Mesodermal cell (in vitro differentiated cells): Measurements from ENCODE around the gene CAPRIN1.

Experiments
- H3K27ac ChIP-seq: 2 replicates; pipeline ENCODE4 v1.7.0; 2013; ENCODE audit warnings: mild to moderate bottlenecking, low read depth, low read length, moderate library complexity; ENCODE audit not compliant: severe bottlenecking
- H3K36me3 ChIP-seq: 2 replicates; pipeline ENCODE4 v1.7.1; 2013; ENCODE audit warnings: mild to moderate bottlenecking, low read length, moderate library complexity; ENCODE audit not compliant: control insufficient read depth, insufficient read depth
- H3K4me1 ChIP-seq: one replicate; pipeline ENCODE4 v1.7.1; 2013; ENCODE audit warnings: mild to moderate bottlenecking, low read length; ENCODE audit not compliant: insufficient read depth, control insufficient read depth, poor library complexity, severe bottlenecking
- H3K4me3 ChIP-seq: 2 replicates; pipeline ENCODE4 v1.7.0; 2013; ENCODE audit warnings: low read length, control low read depth, mild to moderate bottlenecking; ENCODE audit not compliant: insufficient read depth, poor library complexity, severe bottlenecking; ENCODE audit errors: extremely low read depth
- H3K9me3 ChIP-seq: 2 replicates; pipeline ENCODE4 v1.7.1; 2013; ENCODE audit warnings: mild to moderate bottlenecking, low read length, moderate library complexity; ENCODE audit not compliant: control insufficient read depth
- WGBS, 2 experiments: methylation state at CpG; one replicate each; pipeline ENCODE4 v1.1.5; 2013; ENCODE audit warnings: missing lambda C conversion rate in 2 of 2; ENCODE audit not compliant: insufficient coverage in 2 of 2; 5-methylcytosine and 5-hydroxymethylcytosine counted together

Gene CAPRIN1

DNA sequence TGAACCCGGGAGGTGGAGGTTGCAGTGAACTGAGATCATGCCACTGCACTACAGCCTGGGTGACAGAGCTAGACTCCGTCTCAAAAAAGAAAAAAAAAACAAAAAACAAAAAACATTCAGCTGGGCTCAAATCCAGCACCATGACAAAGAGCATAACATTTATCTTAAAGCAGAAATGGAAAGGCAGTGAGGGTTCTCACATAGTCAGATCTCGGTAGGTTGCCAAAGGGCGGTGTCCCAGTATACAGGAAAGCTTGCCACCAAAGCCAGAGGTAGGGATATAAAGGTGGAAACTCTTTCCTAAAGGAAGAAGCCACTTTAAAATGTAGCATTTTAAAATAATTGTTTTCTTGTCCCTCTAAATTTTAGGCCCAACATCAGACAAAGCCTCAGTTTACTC lies 22.4 kb upstream of the CAPRIN1 start:
- Histone ChIP-seq H3K9me3 (no peaks in the 10 kb centered on the region), H3K4me1 (no peaks in the 10 kb centered on the region), H3K36me3 (no peaks in the 10 kb centered on the region), H3K27ac (no peak overlapping the region), H3K4me3 (no peak overlapping the region)
- 83 to 90% methylated on average over 1 to 2 of the region's 4 CpGs for WGBS, 2 experiments

DNA sequence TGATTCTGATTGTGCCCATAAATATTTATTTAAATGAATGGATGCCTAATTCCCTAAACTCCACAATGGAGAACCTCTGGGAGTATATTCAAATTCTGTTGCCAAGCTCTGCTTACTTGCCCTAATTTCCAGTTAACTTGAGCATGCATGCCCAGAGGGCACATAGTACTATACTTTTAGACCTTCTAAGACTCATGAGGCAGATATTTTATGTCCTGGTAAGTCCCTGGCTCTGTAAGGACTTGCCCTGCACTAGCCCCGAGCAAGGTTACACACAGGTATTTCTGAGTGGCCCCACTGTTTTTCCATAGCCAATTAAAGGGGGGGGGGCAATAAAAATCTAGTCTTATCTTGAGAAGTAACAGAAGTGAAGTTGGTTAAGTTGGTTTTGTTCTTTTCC lies 21.1 kb upstream of the CAPRIN1 start:
- WGBS, 2 experiments, result no CpG with 5 or more reads among the region's 1 CpG
- no peak overlapping the region for H3K27ac ChIP-seq
- H3K4me3 ChIP-seq, result no peak overlapping the region
- H3K9me3 ChIP-seq, result no peaks in the 10 kb centered on the region
- H3K4me1 ChIP-seq, result no peaks in the 10 kb centered on the region
- H3K36me3 ChIP-seq, result no peaks in the 10 kb centered on the region

DNA sequence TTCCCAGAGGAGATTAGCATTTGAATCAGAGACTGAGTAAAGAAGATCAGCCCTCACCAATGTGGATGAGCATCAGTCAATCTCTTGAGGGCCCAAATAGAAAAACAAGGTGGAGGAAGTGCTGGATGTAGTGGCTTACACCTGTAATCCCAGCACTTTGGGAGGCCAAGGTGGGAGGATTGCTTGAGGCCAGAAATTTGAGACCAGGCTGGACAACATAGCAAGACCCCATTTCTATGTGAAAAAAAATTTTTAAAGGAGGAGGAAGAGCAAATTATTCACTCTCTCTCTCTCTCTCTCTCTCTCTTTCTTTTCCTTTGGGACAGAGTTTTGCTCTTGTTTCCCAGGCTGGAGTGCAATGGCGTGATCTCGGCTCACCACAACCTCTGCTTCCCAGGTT lies 18.1 kb upstream of the CAPRIN1 start:
- H3K9me3 ChIP-seq, result no peaks in the 10 kb centered on the region
- H3K27ac ChIP-seq, result no peak overlapping the region
- H3K4me1 ChIP-seq, result no peaks in the 10 kb centered on the region
- no peak overlapping the region for H3K4me3 ChIP-seq
- 100% methylated on average over 1 of the region's 2 CpGs; no CpG with 5 or more reads in 1 of the 2 experiments for WGBS, 2 experiments
- no peaks in the 10 kb centered on the region for H3K36me3 ChIP-seq

DNA sequence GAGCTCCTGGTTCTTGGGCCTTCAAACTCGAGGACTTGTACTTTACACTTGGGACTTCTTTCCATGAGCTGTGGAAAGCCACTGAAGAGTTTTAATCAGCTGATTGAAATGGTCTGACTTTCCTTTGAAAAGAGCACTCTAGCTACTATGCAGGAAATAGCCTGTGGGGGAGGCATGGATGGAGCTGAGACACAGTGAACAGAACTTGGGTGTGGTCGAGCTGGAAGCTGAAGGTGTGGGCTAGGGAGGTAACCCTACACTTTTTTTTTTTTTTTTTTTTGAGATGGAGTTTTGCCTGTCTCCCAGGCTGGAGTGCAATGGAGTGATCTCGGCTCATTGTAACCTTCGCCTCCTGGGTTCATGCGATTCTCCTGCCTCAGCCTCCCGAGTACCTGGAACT lies 17.5 kb upstream of the CAPRIN1 start:
- no peaks in the 10 kb centered on the region for H3K36me3 ChIP-seq
- H3K9me3 ChIP-seq, result no peaks in the 10 kb centered on the region
- no peak overlapping the region for H3K27ac ChIP-seq
- no peaks in the 10 kb centered on the region for H3K4me1 ChIP-seq
- H3K4me3 ChIP-seq, result no peak overlapping the region
- WGBS, 2 experiments, result 94 to 98% methylated on average over 4 of the region's 6 CpGs

DNA sequence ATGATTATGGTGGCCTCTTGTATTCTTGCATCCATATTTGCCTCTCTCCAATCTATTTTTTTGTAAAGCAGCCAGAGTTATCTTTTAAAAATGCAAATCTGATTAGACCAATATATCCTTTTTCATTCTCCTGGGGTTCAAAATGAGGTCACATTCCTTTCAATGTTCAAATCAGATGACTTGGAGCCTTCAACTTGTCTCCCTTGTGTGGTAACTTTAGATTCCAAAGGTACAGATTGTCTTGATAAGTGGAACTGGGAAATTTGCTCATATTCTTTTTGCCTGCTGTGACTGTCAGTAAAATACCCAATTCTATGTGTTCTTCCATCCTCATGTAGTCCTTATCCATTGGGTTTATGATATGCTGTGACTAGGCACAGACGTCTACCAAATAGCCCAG lies 15.1 kb upstream of the CAPRIN1 start:
- H3K4me1 ChIP-seq, result no peaks in the 10 kb centered on the region
- no peaks in the 10 kb centered on the region for H3K36me3 ChIP-seq
- no peak overlapping the region for H3K4me3 ChIP-seq
- H3K9me3 ChIP-seq, result no peaks in the 10 kb centered on the region
- no CpG with 5 or more reads among the region's 1 CpG for WGBS, 2 experiments
- H3K27ac ChIP-seq, result no peak overlapping the region

GRCh38 chr11:34037016-34037415 lies 14.5 kb upstream of the CAPRIN1 start:
- H3K27ac ChIP-seq, result no peak overlapping the region
- no peaks in the 10 kb centered on the region for H3K36me3 ChIP-seq
- H3K9me3 ChIP-seq, result no peaks in the 10 kb centered on the region
- H3K4me3 ChIP-seq, result no peak overlapping the region
- no CpG with 5 or more reads among the region's 2 CpGs for WGBS, 2 experiments
- no peaks in the 10 kb centered on the region for H3K4me1 ChIP-seq

DNA sequence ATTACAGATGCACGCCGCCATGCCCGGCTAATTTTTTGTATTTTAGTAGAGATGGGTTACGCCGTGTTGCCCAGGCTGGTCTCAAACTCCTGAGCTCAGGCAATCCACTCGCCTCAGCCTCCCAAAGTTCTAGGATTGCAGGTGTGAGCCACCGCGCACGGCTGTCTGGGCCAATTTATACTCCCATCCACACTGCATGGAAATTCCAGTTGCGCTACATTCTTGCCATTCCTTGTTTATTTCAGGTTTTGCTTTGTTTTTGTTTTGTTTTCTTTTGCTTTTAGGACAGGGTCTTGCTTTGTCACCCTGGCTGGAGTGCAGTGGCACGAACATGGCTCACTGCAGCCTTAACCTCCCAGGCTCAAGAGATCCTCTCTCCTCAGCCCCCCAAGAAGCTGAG lies 11.0 kb upstream of the CAPRIN1 start:
- WGBS, 2 experiments, result 85 to 94% methylated on average over 8 to 11 of the region's 11 CpGs
- Histone ChIP-seq H3K36me3 (no peaks in the 10 kb centered on the region), H3K4me1 (peaks cover 6% of the 10 kb centered on the region), H3K9me3 (no peaks in the 10 kb centered on the region), H3K27ac (no peak overlapping the region), H3K4me3 (no peak overlapping the region)

DNA sequence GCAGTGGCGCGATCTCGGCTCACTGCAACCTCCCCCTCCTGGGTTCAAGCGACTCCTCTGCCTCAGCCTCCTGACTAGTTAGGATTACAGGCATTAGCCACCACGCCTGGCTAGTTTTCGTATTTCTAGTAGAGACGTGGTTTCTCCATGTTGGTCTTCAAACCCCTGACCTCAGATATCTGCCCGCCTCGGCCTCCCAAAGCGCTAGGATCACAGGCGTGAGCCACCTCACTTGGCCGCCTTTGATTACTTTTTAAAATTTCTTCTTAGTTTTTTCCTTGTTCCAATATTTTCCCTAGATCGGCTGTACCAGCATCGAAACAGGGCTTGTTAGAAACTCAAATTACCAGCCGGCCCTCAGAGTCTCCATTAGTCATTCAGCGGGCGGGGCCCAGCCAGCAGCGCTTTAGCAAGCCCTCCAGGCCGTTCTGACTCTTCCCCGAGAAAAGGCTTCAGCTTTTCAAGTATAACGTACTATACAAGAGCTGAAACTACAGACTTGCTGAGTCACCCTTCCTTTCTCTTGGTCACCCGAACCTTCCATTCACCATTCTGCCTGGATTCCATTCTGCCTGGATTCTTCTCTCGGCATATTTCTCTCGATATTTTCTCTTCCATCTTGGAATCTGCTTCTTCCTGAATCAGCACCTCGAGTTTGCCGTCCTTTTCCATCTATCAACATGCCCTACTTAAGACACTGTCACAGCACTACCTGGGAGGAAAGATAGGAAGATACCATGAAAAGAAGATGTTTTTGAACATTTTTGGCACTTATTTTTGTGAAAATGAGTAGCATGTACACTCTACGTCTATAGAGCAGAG lies 6.7 kb upstream of the CAPRIN1 start:
- Histone ChIP-seq H3K27ac (peak overlapping the region; percentile 91), H3K4me3 (no peak overlapping the region), H3K36me3 (no peaks in the 10 kb centered on the region), H3K9me3 (no peaks in the 10 kb centered on the region), H3K4me1 (peaks cover 6% of the 10 kb centered on the region)
- WGBS, 2 experiments, result 65 to 66% methylated on average over 23 to 25 of the region's 27 CpGs

GRCh38 chr11:34049028-34049427 lies 2.5 kb upstream of the CAPRIN1 start:
- WGBS, 2 experiments, result 63% methylated on average over 1 to 2 of the region's 4 CpGs

GRCh38 chr11:34050581-34051348 lies 766 bp upstream of the CAPRIN1 start:
- 0% methylated on average over 3 of the region's 14 CpGs for WGBS, 2 experiments
- Histone ChIP-seq H3K9me3 (no peaks in the 10 kb centered on the region), H3K36me3 (peaks cover 31% of the 10 kb centered on the region), H3K4me3 (peak overlapping the region; percentile 99), H3K27ac (peak overlapping the region; percentile 100), H3K4me1 (peaks cover 5% of the 10 kb centered on the region)

More at GRCh38 chr11:34049028-34049427, 2.5 kb upstream of the CAPRIN1 start:
- H3K4me3 ChIP-seq, result no peak overlapping the region
- H3K36me3 ChIP-seq, result peaks cover 16% of the 10 kb centered on the region
- no peak overlapping the region for H3K27ac ChIP-seq
- peaks cover 6% of the 10 kb centered on the region for H3K4me1 ChIP-seq
- H3K9me3 ChIP-seq, result no peaks in the 10 kb centered on the region
